HG02763 (cell line): Measurements from ENCODE around the gene ATAD3B.
"Not testable (repeated sequence)": the region's sequence is repeated elsewhere in the genome, so short reads cannot be mapped to it uniquely, and the experiment has no call there.

Experiments used
- ATAC-seq: cut with Tn5 transposase; IDR thresholded peaks from one replicate; pipeline ENCODE4 v1.9.1; 2021; ENCODE audit warnings: mild to moderate bottlenecking, moderate library complexity; ENCODE audit not compliant: unreplicated experiment

Gene ATAD3B

GRCh38 chr1:1529936-1530335 lies 58.4 kb downstream of the ATAD3B start:
- ATAC-seq: no peak

GRCh38 chr1:1531947-1532346 lies 60.4 kb downstream of the ATAD3B start:
- no peak for ATAC-seq

GRCh38 chr1:1533176-1533893 lies 61.8 kb downstream of the ATAD3B start:
- not testable (repeated sequence) for ATAC-seq

DNA sequence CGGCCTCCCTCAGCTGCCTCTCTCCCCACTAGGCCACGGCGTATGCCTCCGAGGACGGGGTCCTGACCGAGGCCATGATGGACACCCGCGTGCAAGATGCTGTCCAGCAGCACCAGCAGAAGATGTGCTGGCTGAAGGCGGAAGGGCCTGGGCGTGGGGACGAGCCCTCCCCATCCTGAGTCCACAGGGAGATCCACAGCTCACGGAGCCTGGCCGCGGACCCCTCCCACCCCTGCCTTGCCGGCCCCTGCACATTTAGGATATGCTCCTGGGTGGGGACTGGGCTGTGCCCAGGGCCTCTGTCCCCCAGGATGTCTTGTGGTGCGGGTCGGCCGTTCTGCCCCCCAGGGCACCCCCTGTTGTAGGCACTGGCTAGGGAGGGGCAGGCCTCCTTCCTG lies 62.3 kb downstream of the ATAD3B start:
- ATAC-seq: not testable (repeated sequence)

- ATAC-seq: no peak
Measured at GRCh38 chr1:1534401-1535154, 63.0 kb downstream of the ATAD3B start.

DNA sequence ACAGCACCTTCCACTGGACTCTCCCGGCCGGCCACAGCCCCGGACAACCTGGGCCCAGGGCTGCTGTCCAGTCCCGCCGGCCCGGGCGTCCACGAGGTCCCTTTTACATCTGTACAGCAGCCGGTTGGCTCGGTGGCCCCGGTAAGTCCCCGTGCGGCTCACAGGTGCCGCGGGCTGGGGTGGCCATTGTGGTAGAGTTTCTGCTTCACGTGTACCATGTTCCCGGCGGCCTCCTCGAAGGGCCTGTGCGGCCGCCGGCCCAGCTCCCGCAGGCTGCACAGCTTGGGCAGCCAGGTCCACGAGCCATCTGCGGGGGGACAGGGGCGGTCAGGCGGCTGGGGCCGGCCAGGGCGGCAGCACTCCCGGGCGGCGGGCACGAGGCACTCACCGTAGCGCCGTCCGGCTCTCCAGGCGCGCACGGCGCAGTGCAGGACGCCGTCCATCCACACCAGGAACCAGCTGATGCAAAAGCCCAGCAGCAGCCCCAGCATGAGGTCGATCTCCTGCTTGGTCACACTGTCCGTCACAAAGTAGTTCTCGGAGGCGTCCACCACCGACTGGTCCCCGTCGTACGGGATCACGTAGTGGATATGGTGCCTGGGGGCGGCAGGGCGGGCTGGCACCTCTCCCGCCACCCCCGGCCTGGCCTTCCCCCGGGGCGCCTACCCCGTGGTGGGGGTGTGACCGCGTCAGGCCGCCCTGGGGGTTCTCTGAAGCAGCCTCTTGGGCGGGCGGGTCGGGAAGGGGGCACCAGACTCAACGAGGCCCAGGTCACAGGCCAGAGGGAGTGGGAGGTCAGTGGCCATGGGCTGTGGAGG lies 63.8 kb downstream of the ATAD3B start:
- ATAC-seq: no peak

DNA sequence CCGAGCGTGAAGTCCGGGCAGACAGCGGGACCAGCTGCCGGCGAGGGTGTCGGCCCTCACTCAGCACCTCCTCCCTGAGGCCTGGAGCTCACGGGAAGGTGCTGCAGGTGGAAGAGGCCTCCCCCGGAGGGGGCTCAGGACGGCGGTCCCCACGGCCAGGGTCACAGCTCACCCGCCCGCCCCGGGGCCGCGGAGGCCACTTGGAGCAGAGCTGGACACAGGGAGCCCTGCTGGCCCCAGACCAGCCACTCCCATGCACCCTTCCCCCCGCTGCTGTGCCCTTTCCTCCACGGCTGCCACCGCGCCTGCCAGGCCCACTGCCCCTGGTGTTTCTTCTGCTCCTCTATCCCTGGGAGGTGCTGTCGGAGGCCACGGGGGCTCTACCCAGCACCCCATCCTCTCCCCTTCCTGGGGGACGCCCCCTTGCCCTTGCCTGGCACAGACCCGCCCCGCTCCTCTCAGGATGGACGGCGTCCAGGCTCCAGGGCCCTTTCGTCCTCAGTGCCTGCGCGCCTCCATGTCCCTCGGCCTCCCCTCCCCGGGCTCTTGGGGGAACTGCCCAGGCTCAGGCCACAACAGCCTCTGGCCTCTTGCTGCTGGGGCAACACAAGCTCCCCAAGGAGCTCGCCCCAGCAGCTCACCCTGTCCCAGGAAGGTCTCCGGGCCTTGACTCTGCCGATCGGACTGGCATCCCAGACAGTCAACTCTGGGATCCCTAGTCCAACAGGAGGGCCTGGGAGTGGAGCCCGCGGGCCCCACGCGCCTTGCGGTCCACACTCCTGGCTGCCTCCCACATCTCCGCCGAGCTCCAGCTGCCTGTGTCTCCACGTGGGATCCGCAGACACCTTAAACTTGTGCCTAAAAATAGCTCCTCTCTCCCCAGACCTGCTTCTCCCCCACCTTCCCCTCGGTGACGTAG lies 64.7 kb downstream of the ATAD3B start:
- ATAC-seq: no peak

DNA sequence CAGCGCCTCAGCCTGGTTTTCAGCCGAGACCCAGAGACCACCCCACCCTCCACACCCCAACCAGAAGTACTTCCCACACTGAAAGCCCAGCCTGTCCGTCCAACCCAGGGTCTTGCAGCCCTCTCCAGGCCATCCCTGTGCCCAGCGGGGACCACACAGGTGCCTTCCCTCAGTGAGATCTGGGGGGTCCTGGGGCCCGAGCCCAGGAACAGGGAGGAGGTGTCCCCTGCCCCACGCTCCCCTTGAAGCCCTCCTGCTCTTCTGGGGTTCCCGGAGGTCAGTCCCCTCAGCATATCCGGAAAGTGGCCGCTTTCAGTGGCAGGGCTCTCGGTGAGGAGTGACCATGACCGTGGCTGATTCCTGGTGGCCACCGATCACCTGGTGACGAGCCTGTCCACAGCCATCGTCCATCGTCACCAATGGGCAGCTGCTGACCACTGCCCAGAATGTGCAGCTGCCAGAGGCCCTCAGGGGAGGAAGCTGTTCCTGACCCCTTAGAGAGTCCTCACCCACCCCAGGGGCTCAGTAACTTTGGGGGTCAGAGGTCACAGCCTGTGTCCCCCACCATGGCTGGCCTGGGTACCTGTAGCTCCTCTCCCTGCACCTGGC lies 65.5 kb downstream of the ATAD3B start:
- no peak for ATAC-seq

DNA sequence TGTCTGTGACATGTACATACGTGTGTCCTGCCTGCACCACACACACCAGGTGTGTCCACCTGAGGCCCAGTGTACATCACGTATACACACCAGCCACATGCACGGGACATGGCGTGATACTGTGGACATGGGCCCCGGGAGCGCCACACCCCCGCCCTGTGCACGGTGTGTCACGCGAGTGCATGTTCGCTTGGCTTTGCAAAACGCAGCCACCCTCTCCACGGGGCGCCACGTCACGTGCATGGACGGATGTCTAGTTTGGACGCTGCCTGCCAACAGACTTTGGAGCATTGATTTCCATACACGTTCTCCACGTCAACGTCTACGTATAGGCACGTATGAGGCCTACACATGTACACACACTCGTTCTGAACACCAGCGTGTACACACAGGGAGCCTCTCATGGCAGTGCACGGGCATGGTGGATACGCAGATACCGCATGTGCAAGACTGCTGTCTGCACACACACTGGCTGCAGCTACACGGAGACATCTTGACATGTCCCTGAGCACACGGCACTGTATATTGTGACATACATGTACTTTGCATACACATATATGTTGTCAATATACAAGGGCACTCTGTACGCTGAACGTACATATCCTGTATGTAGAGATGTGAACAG lies 66.2 kb downstream of the ATAD3B start:
- ATAC-seq: no peak

- no peak for ATAC-seq
Measured at GRCh38 chr1:1538334-1538733, 66.8 kb downstream of the ATAD3B start.

GRCh38 chr1:1538989-1539309 lies 67.4 kb downstream of the ATAD3B start:
- ATAC-seq: no peak

DNA sequence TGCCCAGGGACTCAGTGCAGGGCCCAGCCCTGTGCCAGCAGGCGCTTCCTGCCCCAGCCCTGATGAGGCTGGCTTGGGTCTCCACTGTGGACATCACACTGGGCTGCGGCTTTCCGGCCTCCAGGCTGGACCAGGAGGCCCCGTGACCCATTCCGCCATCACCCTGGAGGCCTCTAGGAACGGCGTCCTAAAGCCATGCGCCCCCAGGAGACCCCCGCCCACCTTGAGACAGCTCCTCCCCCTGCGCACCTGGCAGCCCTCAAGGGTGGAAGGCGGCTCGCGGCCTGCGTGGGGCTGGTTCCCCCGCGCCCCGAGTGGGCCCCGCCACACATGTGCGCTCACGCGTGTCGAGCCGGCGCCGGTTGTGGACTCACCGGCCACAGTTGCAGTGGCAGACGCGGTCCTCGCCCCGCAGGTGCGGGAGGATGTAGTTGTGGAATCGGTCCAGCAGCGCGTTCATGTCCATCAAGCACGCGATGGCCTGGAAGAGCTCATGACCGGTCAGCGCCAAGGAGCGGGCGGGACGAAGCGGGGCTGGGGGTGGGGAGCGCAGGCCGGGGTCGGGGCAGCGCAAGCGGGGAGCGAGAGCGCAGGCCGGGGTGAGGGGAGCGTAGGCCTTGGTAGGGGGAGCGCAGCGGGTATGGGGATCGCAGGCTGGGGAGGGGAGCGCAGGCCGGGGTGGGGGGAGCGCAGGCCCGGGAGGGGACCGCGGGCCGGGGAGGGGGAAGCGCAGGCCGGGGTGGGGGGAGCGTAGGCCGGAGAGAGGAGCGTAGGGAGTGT lies 67.9 kb downstream of the ATAD3B start:
- ATAC-seq: no peak

DNA sequence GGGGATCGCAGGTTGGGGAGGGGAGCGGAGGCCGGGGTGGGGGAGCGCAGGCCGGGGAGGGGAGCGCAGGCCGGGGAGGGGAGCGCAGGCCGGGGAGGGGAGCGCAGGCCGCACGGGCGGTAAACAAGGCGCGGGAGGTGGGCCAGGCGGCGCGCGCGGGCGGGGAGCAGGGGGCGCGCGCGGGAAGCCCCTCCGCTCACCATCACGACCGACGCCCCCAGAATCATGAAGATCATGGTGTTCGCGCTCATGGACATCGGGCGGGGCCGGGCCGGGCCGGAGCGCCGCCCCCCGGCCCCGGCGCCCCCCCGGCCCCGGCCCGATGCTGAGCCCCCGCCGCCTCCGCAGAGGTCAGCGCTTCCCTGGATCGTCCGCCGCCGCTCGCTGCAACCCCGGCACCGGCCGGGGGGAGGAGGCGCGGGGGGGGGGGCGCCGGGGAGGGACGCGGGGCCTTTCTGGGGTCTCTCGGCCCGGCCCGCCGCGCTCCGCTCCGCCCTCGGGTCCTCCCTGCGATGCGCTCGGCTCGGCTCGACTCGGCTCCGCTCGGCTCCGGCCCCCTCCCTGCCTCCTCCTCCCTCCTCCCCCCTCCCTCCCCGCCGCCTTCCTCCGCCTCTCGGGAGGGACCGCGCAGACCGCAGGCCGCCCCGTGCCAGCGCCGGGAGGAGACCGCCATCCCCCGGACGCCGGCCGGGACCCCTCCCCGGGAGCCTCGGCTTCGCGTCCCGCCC lies 68.7 kb downstream of the ATAD3B start, which contains the start of gene TMEM240:
Gene TMEM240, minus strand, starts transcription at position 535 of the 728 bp plus-strand sequence. Its CDS starts 278 bp downstream, at position 257.
- ATAC-seq: no peak

DNA sequence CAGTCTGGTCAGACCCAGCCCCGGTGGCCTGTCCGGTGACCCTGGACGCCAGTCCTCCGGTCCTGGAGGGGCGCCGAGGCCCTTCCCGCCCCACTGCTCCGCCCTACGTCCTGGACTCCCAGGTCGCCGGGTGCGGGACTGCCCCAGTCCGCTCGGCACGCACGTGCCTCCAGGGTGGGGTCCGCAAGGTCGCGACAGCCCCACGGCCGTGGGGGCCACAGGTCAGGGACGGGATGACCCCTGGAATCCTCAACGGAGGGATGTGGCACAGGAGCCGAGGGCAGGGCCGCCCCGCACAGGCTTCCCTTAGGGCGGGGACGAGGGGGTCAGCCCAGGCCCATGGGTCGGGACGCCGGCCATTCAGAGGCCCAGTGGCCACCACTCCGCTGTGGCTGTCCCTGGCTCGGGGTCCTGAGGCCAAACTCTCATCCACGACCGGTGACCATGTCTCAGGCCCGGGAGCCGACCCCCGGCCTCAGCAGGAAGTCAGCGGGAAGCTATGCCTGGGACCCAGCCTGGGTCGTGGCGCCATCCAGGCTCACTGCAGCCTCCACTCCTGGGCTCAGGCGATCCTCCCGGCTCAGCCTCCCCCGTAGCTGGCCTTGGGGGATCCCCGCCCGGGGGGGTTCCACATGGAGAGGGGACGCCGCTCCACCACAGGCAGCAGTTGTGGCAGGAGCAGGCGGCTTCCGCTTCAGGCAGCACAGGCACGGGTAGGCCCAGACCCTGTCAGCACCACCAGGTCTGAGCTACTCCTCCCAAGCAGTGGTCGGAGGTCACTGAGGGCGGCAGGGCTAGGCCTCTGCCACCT lies 69.5 kb downstream of the ATAD3B start:
- no peak for ATAC-seq

- ATAC-seq: no peak
Measured at GRCh38 chr1:1541956-1542765, 70.6 kb downstream of the ATAD3B start.
